Hepatocyte (in vitro differentiated cells): ENCODE data around the gene CPZ.

Experiments
- EZH2 ChIP-seq: fragments of 200-600 bp; sonication (generic); IDR thresholded peaks from 2 replicates; pipeline ENCODE4 v1.6.1; 2016; ENCODE audit warnings: antibody characterized with exemption, mild to moderate bottlenecking, borderline replicate concordance
- EZH2phosphoT487 ChIP-seq: fragments of 200-600 bp; sonication (generic); IDR thresholded peaks from one replicate; pipeline ENCODE4 v1.6.1; 2018; ENCODE audit warnings: antibody characterized with exemption, mild to moderate bottlenecking, low read depth, moderate library complexity; ENCODE audit not compliant: unreplicated experiment, severe bottlenecking
- TF ChIP-seq, protein P1 (sequence below): fragments of 200-600 bp; sonication (generic); IDR thresholded peaks from 2 replicates; pipeline ENCODE4 v1.5.1; 2016; ENCODE audit warnings: antibody characterized with exemption, mild to moderate bottlenecking; ENCODE audit not compliant: poor library complexity

DNA sequence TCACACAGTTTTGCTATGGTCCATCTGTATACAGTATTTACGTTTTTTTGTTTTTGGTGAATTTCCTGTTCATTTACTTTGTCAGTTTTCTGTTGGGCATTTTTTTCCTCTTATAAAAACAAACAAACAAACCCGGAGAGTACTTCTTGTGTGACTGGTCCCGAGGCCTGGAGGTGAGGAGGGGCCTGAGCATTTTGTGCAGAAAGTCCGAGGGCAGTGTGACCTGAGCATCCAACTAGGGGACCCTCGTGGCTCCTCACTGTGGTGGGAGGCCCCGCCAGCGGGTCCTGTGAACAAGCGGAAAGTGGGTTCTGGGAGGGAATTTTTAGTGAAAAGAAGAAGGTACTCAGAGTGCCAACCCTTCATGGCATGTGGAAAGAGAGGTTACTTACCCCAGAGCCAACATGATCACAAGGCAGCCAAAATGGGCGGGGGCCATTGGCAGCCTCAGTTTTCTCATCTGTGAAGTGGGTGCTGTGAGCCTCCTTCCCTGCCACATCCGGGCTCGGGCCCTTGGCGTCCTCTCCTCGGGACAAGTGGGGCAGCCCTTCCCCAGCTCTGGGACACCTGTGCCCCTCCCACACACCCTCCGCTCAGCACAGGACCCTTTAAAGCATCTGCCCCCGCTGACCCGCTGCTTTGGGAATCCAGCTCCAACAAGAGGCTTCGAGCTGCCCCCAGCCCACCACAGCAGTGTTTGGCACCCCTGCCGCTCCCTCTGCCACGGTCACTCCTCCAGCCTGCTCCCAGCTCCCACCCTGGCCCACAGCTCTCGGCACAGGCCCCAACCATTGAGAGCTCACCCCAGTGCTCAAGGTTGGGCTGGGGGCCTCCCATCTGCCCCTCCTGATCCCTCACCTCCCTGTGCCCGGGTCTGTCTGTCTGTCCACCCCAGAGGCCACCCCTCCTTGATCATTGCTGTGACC, 35.2 kb upstream of the CPZ start:
- TF ChIP-seq, protein P1, sequence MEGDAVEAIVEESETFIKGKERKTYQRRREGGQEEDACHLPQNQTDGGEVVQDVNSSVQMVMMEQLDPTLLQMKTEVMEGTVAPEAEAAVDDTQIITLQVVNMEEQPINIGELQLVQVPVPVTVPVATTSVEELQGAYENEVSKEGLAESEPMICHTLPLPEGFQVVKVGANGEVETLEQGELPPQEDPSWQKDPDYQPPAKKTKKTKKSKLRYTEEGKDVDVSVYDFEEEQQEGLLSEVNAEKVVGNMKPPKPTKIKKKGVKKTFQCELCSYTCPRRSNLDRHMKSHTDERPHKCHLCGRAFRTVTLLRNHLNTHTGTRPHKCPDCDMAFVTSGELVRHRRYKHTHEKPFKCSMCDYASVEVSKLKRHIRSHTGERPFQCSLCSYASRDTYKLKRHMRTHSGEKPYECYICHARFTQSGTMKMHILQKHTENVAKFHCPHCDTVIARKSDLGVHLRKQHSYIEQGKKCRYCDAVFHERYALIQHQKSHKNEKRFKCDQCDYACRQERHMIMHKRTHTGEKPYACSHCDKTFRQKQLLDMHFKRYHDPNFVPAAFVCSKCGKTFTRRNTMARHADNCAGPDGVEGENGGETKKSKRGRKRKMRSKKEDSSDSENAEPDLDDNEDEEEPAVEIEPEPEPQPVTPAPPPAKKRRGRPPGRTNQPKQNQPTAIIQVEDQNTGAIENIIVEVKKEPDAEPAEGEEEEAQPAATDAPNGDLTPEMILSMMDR = no peak
- no peak for TF ChIP-seq EZH2phosphoT487
- TF ChIP-seq EZH2 = no peak
